ENCODE data around the gene NKD1.

NKD1 gene

DNA sequence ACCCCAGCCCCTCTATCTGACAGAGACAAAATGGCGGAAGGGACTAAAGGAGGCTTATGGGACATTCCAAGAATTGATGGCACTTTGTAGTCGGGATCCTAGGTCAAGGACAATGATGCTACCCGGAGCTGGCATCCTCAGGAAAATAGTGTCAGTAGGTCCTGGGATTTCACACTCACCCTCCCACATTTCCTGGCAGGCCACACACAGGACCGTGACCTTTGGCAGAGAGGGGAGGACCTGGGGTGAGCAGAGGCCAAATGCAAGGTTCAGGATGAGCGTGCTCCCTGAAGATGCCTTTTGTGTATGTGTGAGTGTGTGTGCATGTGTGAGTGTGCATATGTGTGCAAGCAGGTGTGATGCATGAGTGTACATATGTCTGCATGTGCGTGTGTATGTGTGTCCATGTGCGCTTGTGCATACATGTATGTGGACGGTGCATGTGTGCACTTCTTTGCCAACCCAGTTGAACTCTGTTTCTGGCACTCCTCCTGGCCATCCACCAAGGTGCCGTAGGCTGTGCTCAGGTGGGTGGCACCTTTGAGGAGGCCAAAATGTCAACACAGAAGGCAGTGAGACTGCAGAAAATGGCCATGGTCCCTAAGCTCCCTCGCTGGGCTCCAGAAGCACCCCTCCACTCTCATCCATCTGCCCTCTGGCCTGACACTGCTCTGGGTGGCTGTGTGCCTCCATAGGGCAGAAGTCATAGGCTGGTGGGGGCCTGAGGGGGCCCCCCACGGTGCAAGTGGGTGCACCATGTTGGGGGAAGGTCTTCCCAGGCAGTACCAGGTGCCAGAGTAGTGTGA is 72.7 kb downstream of the NKD1 start:
- Histone ChIP-seq H3K27ac (ENCODE audit: low read length, poor library complexity, severe bottlenecking) (no peak overlapping the region), H2BK120ac (ENCODE audit: low read depth, low read length) (no peak overlapping the region), H2BK15ac (ENCODE audit: low read depth, poor library complexity, severe bottlenecking) (no peak overlapping the region), H2BK5ac (ENCODE audit: low read depth, low read length, poor library complexity, severe bottlenecking) (no peak overlapping the region), H3K4me3 (ENCODE audit: insufficient read depth in 1 of 2, low read depth in 1 of 2, low read length in 2 of 2) (no peak overlapping the region), H3K9ac (ENCODE audit: low read length) (no peak overlapping the region), H4K8ac (ENCODE audit: low read length) (no peak overlapping the region), H3K14ac (ENCODE audit: low read length in 2 of 2) (peak overlapping the region in 1 of 2 experiments; percentile 23), H4K91ac (ENCODE audit: low read length) (no peak overlapping the region), H3K36me3 (ENCODE audit: control insufficient read depth in 1 of 2, insufficient read depth in 2 of 2, low read depth in 1 of 2, low read length in 2 of 2) (no peaks in the 10 kb centered on the region), H2AFZ (ENCODE audit: low read depth, low read length) (no peak overlapping the region), H3K4ac (ENCODE audit: low read depth in 1 of 2, low read length in 2 of 2) (no peak overlapping the region), H3K9me3 (ENCODE audit: control insufficient read depth, low read length) (no peaks in the 10 kb centered on the region), H2BK12ac (ENCODE audit: low read length in 2 of 2) (no peak overlapping the region), H3K4me1 (ENCODE audit: control insufficient read depth, insufficient read depth, low read depth, low read length) (peaks cover 5% of the 10 kb centered on the region), H3K4me2 (ENCODE audit: low read length, poor library complexity, severe bottlenecking) (no peak overlapping the region), H3K27me3 (ENCODE audit: control insufficient read depth in 1 of 2, insufficient read depth in 1 of 2, low read length in 2 of 2) (peaks cover 0 to 11% of the 10 kb centered on the region in 2 experiments), H2AK5ac (ENCODE audit: low read length, severe bottlenecking) (no peak overlapping the region), H3K18ac (ENCODE audit: low read depth in 1 of 2, low read length in 2 of 2) (no peak overlapping the region), H3K79me1 (replicated peaks; ENCODE audit: low read length, poor library complexity, severe bottlenecking) (no peaks in the 10 kb centered on the region), H3K23ac (ENCODE audit: low read length in 2 of 2) (no peak overlapping the region)
- DNase-seq = no peak
- WGBS = 84% methylated on average over 10 of the region's 11 CpGs

DNA sequence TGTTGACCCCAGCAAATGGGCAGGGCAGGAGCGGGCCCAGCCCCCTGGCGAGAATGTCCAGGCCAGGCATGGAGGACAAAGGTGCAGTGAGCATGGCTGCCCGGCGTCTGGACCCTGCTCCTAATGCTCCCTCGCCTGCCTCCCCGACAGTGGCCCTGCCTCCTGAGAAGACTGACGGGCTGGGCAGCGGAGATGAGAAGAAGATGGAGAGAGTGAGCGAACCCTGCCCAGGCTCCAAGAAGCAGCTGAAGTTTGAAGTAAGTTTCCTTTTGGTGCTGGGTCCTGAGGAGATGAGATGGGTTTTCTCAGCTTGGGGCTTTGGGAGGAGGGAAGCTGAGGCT is 73.2 kb downstream of the NKD1 start:
- no peak overlapping the region for H3K9ac ChIP-seq (ENCODE audit: low read length)
- H3K36me3 ChIP-seq (ENCODE audit: control insufficient read depth in 1 of 2, insufficient read depth in 2 of 2, low read depth in 1 of 2, low read length in 2 of 2) = no peaks in the 10 kb centered on the region
- H2BK12ac ChIP-seq (ENCODE audit: low read length in 2 of 2) = no peak overlapping the region
- no peaks in the 10 kb centered on the region for H3K79me1 ChIP-seq (replicated peaks; ENCODE audit: low read length, poor library complexity, severe bottlenecking)
- 93% methylated on average over 9 of the region's 9 CpGs for WGBS
- H2BK15ac ChIP-seq (ENCODE audit: low read depth, poor library complexity, severe bottlenecking) = no peak overlapping the region
- no peak overlapping the region for H3K18ac ChIP-seq (ENCODE audit: low read depth in 1 of 2, low read length in 2 of 2)
- peaks cover 5% of the 10 kb centered on the region for H3K4me1 ChIP-seq (ENCODE audit: control insufficient read depth, insufficient read depth, low read depth, low read length)
- H4K91ac ChIP-seq (ENCODE audit: low read length) = no peak overlapping the region
- no peak overlapping the region for H2AFZ ChIP-seq (ENCODE audit: low read depth, low read length)
- no peaks in the 10 kb centered on the region for H3K9me3 ChIP-seq (ENCODE audit: control insufficient read depth, low read length)
- no peak overlapping the region for H2AK5ac ChIP-seq (ENCODE audit: low read length, severe bottlenecking)
- no peak overlapping the region for H3K27ac ChIP-seq (ENCODE audit: low read length, poor library complexity, severe bottlenecking)
- H3K14ac ChIP-seq (ENCODE audit: low read length in 2 of 2) = no peak overlapping the region
- no peak overlapping the region for H3K4me3 ChIP-seq (ENCODE audit: insufficient read depth in 1 of 2, low read depth in 1 of 2, low read length in 2 of 2)
- H2BK5ac ChIP-seq (ENCODE audit: low read depth, low read length, poor library complexity, severe bottlenecking) = no peak overlapping the region
- H3K4ac ChIP-seq (ENCODE audit: low read depth in 1 of 2, low read length in 2 of 2) = no peak overlapping the region
- no peak for DNase-seq
- peaks cover 0 to 17% of the 10 kb centered on the region in 2 experiments for H3K27me3 ChIP-seq (ENCODE audit: control insufficient read depth in 1 of 2, insufficient read depth in 1 of 2, low read length in 2 of 2)
- no peak overlapping the region for H3K4me2 ChIP-seq (ENCODE audit: low read length, poor library complexity, severe bottlenecking)
- no peak overlapping the region for H3K23ac ChIP-seq (ENCODE audit: low read length in 2 of 2)
- H4K8ac ChIP-seq (ENCODE audit: low read length) = no peak overlapping the region
- no peak overlapping the region for H2BK120ac ChIP-seq (ENCODE audit: low read depth, low read length)

DNA sequence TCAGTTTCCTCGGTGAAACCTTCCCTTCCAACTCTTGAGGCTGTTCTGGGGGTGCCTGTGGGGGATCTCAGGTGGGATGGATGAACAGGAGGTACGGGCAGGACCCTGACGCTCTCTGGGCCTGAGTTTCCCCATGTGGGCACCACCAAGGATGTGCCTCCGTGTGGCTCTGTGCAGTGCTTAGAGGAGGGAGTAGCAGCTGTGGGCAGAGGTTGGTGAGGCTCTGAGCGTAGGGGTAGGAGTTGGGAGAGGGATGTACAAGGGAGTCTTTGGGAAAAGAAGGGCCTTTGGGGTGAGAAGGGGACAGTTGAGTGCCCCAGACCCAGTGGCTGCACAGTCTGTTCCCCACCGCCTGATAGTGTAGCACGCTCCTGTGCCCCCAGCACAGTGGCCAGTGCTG is 73.8 kb downstream of the NKD1 start:
- Histone ChIP-seq H2AFZ (ENCODE audit: low read depth, low read length) (no peak overlapping the region), H4K8ac (ENCODE audit: low read length) (no peak overlapping the region), H3K27me3 (ENCODE audit: control insufficient read depth in 1 of 2, insufficient read depth in 1 of 2, low read length in 2 of 2) (peaks cover 0 to 23% of the 10 kb centered on the region in 2 experiments), H3K4me3 (ENCODE audit: insufficient read depth in 1 of 2, low read depth in 1 of 2, low read length in 2 of 2) (no peak overlapping the region), H3K14ac (ENCODE audit: low read length in 2 of 2) (peak overlapping the region in 1 of 2 experiments; percentile 74), H2BK5ac (ENCODE audit: low read depth, low read length, poor library complexity, severe bottlenecking) (no peak overlapping the region), H3K4ac (ENCODE audit: low read depth in 1 of 2, low read length in 2 of 2) (no peak overlapping the region), H3K23ac (ENCODE audit: low read length in 2 of 2) (no peak overlapping the region), H4K91ac (ENCODE audit: low read length) (no peak overlapping the region), H3K4me1 (ENCODE audit: control insufficient read depth, insufficient read depth, low read depth, low read length) (peaks cover 2% of the 10 kb centered on the region), H3K9me3 (ENCODE audit: control insufficient read depth, low read length) (no peaks in the 10 kb centered on the region), H3K18ac (ENCODE audit: low read depth in 1 of 2, low read length in 2 of 2) (no peak overlapping the region), H3K27ac (ENCODE audit: low read length, poor library complexity, severe bottlenecking) (no peak overlapping the region), H2BK15ac (ENCODE audit: low read depth, poor library complexity, severe bottlenecking) (no peak overlapping the region), H3K36me3 (ENCODE audit: control insufficient read depth in 1 of 2, insufficient read depth in 2 of 2, low read depth in 1 of 2, low read length in 2 of 2) (no peaks in the 10 kb centered on the region), H2BK12ac (ENCODE audit: low read length in 2 of 2) (no peak overlapping the region), H2BK120ac (ENCODE audit: low read depth, low read length) (no peak overlapping the region), H3K4me2 (ENCODE audit: low read length, poor library complexity, severe bottlenecking) (no peak overlapping the region), H3K79me1 (replicated peaks; ENCODE audit: low read length, poor library complexity, severe bottlenecking) (no peaks in the 10 kb centered on the region), H3K9ac (ENCODE audit: low read length) (no peak overlapping the region), H2AK5ac (ENCODE audit: low read length, severe bottlenecking) (no peak overlapping the region)
- WGBS = 87% methylated on average over 7 of the region's 7 CpGs
- no peak for DNase-seq

DNA sequence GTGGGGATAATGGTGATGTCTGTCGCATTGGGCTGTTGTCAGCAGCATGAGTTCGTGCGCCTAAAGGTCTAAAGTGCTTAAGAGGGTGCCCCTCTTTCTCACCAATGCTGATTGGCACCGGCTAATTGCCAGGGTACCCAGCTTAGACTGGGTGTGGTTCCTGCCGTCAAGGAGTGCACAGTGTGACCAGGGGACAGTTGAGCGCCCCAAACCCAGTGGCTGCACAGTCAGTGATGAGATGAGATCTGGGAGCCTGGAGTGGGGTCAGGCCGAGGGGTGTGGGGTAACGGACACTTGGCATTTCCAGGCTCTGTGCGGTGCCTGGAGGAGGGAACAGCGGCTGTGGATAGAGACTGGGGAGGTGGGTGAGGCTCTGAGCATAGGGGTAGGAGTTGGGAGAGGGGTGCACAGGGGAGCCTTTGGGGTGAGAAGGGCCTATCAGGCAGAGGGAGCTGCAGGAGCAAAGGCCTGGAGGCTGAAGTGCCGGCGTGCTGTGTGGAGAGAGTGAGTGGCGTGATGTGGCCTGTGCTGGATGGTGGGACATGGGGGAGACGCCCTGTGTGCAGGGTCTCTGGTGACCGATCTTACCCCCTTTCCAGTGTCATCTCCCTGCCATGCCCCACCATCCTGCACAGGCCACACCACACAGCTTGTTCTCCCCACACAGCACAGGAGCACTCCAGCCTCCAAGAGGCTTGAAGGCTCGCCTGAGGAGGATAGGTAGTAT is 74.6 kb downstream of the NKD1 start:
- Histone ChIP-seq H2AK5ac (ENCODE audit: low read length, severe bottlenecking) (no peak overlapping the region), H2BK5ac (ENCODE audit: low read depth, low read length, poor library complexity, severe bottlenecking) (no peak overlapping the region), H3K4ac (ENCODE audit: low read depth in 1 of 2, low read length in 2 of 2) (no peak overlapping the region), H3K18ac (ENCODE audit: low read depth in 1 of 2, low read length in 2 of 2) (no peak overlapping the region), H2BK12ac (ENCODE audit: low read length in 2 of 2) (no peak overlapping the region), H2BK120ac (ENCODE audit: low read depth, low read length) (no peak overlapping the region), H3K9me3 (ENCODE audit: control insufficient read depth, low read length) (no peaks in the 10 kb centered on the region), H3K79me1 (replicated peaks; ENCODE audit: low read length, poor library complexity, severe bottlenecking) (no peaks in the 10 kb centered on the region), H3K36me3 (ENCODE audit: control insufficient read depth in 1 of 2, insufficient read depth in 2 of 2, low read depth in 1 of 2, low read length in 2 of 2) (no peaks in the 10 kb centered on the region), H3K14ac (ENCODE audit: low read length in 2 of 2) (no peak overlapping the region), H3K4me2 (ENCODE audit: low read length, poor library complexity, severe bottlenecking) (no peak overlapping the region), H3K27me3 (ENCODE audit: control insufficient read depth in 1 of 2, insufficient read depth in 1 of 2, low read length in 2 of 2) (peaks cover 4 to 29% of the 10 kb centered on the region in 2 experiments), H3K4me3 (ENCODE audit: insufficient read depth in 1 of 2, low read depth in 1 of 2, low read length in 2 of 2) (no peak overlapping the region), H2AFZ (ENCODE audit: low read depth, low read length) (no peak overlapping the region), H4K91ac (ENCODE audit: low read length) (no peak overlapping the region), H2BK15ac (ENCODE audit: low read depth, poor library complexity, severe bottlenecking) (no peak overlapping the region), H3K27ac (ENCODE audit: low read length, poor library complexity, severe bottlenecking) (no peak overlapping the region), H3K9ac (ENCODE audit: low read length) (no peak overlapping the region), H4K8ac (ENCODE audit: low read length) (no peak overlapping the region), H3K23ac (ENCODE audit: low read length in 2 of 2) (no peak overlapping the region), H3K4me1 (ENCODE audit: control insufficient read depth, insufficient read depth, low read depth, low read length) (no peaks in the 10 kb centered on the region)
- DNase-seq = no peak
- WGBS = 88% methylated on average over 11 of the region's 16 CpGs

Measured in mesenchymal stem cell (in vitro differentiated cells and primary cell).